ENCODE measurements around the gene REXO1. TPM values are rescaled to one million over a fixed set of nuclear protein-coding genes. Genes with fewer than 3 reads are reported as not detected.

REXO1 gene
- total and polyA plus RNA-seq, 2 donors (not counting 1 experiment from before 2014, with no cell fraction given): 72.6 to 898 TPM

DNA sequence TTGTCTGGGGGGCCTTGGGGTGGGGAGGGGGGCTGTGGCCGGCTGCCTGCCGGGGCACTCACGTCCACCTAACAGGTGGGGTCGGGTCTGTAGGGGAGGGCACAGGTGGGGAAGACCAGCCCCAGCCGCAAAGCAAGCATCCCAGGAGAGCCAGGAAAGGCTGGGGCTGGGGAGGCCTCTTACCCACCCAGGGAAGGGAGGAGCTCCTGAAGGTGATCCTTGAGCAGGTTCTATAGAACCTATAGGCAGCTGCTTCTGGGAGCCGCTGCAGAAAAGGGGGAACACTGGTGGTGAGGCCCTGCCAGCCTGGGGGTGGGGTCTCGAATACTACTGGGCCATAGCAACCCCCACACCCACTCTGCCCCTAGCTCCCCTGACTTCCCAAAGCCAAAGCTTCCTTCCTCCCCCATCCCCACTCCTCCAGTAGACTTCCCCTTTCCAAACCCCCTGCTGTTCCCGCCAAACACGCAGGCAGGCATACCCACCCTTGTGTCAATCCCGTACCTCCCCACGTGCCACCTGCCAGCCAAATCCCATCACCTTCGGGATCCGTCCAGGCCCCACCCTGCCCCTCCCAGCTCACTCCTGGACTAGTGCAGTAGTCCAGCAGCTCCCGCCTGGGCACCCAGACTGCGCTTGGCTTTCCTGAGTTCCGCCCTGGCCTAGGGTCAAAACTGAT is 9.5 kb upstream of the REXO1 start:
- peak overlapping the region in 2 of 5 experiments; percentile 25 to 70 for H3K4me3 ChIP-seq (ENCODE audit: control extremely low read depth in 1 of 5, extremely low read depth in 1 of 5, insufficient read depth in 1 of 5, low read depth in 2 of 5, low read length in 4 of 5)

More for the DNA sequence above, 9.5 kb upstream of the REXO1 start:
- 36% methylated on average over 13 of the region's 16 CpGs for WGBS (ENCODE audit: insufficient coverage)
- H4K20me1 ChIP-seq (ENCODE audit: control insufficient read depth, insufficient read depth, low read length, poor library complexity, severe bottlenecking): peaks cover 93% of the 10 kb centered on the region
- peaks cover 69% of the 10 kb centered on the region for H3K4me1 Mint-ChIP-seq
- CTCF ChIA-PET: interaction anchor here (1.4 kb wide), 1 partner anchor 9 kb away, joined by 4 read pairs; no protein-coding TSS in a partner anchor
- H3K27ac Mint-ChIP-seq: peak overlapping the region; percentile 85
- H3K9ac ChIP-seq (ENCODE audit: low read length): peak overlapping the region; percentile 74
- H3K79me2 ChIP-seq (ENCODE audit: control insufficient read depth, insufficient read depth, low read length): peaks cover 80% of the 10 kb centered on the region
- H3K27me3 Mint-ChIP-seq: no peaks in the 10 kb centered on the region
- no peaks in the 10 kb centered on the region for H3K27me3 ChIP-seq (replicated peaks in 1 of 4; ENCODE audit: control extremely low read depth in 1 of 4, control insufficient read depth in 3 of 4, insufficient read depth in 4 of 4, low read length in 3 of 4)
- H3K27ac ChIP-seq (ENCODE audit: low read length in 2 of 2): peak overlapping the region; percentile 61 to 79
- ATAC-seq (ENCODE audit: low read depth): no peak
- peak overlapping the region; percentile 68 for H3K4me3 Mint-ChIP-seq
- H3K9me3 Mint-ChIP-seq (ENCODE audit: insufficient read depth): no peaks in the 10 kb centered on the region
- intact Hi-C loops (cut with micrococcal nuclease): no loop called here
- H2AFZ ChIP-seq (ENCODE audit: insufficient read depth, low read depth, low read length, poor library complexity, severe bottlenecking): no peak overlapping the region
- POLR2A ChIA-PET: interaction anchor here (0.6 to 1.9 kb wide), 4 partner anchors 9 to 764 kb away, joined by 3 to 6 read pairs (median 5); partner anchors contain the start of gene REXO1
- no peaks in the 10 kb centered on the region for H3K9me3 ChIP-seq (ENCODE audit: control extremely low read depth in 1 of 3, control insufficient read depth in 2 of 3, insufficient read depth in 1 of 3, low read length in 2 of 3)
- peaks cover 0 to 4% of the 10 kb centered on the region in 2 experiments for H3K36me3 ChIP-seq (replicated peaks in 1 of 2; ENCODE audit: control extremely low read depth in 1 of 2, control insufficient read depth in 1 of 2, extremely low read depth in 1 of 2, insufficient read depth in 2 of 2, low read length in 1 of 2)
- H3K4me2 ChIP-seq (replicated peaks; ENCODE audit: low read depth, low read length, poor library complexity, severe bottlenecking): peak overlapping the region; percentile 97
- peak; percentile 42 for DNase-seq
- TF ChIP-seq CTCF (IDR thresholded peaks at IDR 0.05) (no peak), EZH2 (IDR thresholded peaks at IDR 0.05; ENCODE audit: borderline replicate concordance, insufficient read depth, low read depth, low read length, poor library complexity, severe bottlenecking) (no peak)
- H3K4me1 ChIP-seq (ENCODE audit: control insufficient read depth in 2 of 2, insufficient read depth in 2 of 2, low read length in 2 of 2): peaks cover 64 to 86% of the 10 kb centered on the region in 2 donors
